22Rv1 (cell line): Measurements from ENCODE around the gene HM13.

Experiments
- H3K27ac ChIP-seq: fragments of 450-650 bp; 2 replicates; pipeline ENCODE4 v1.5.1; 2017
- ZFX ChIP-seq: fragments of 450-650 bp; IDR thresholded peaks from 2 replicates; pipeline ENCODE4 v1.6.1; 2017; ENCODE audit warnings: antibody characterized with exemption, borderline replicate concordance
- TF ChIP-seq, protein P1 (sequence below): fragments of 450-650 bp; IDR thresholded peaks from 2 replicates; pipeline ENCODE4 v1.5.1; 2017; ENCODE audit warnings: mild to moderate bottlenecking

HM13 gene

DNA sequence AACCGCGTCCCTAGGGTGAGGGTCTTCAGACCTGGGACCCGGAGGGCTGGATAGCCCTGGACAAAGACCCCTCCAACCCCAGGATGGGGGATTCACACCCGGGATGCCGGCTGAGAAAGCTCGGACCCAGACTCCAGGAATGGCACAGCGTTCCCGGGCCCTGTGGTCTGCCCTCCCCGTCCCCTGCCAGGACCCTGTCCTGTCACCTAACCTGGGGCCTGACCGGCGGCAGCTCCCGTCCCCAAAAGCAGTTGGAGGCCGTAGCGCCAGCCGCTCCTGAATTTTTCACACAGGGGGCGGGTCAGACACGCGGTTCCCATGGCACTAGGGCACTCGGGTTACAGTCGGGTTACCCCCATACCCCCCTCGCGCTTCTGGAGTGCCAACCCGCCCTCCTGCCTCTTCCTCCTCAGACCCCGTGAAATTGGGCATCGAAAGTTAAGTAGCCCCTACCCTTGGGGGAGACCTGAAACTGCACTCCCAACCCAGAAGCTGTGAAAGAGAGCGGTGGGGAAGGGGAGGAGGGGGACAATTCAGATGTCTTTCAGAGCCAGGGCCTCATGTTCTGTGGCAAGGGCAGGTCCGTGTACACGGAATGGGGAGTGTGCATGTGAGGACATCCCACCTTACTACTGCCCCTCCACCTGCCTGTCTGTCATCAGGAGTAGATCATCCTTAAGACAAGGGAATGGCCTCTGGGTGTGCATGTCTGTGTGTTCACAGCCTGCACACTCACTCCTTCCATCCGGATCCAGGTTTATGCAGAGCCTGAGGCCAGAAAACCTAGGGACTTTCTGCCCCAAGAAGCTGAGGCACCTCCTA is 38.6 kb upstream of the HM13 start:
- no peak for TF ChIP-seq ZFX
- TF ChIP-seq, protein P1, sequence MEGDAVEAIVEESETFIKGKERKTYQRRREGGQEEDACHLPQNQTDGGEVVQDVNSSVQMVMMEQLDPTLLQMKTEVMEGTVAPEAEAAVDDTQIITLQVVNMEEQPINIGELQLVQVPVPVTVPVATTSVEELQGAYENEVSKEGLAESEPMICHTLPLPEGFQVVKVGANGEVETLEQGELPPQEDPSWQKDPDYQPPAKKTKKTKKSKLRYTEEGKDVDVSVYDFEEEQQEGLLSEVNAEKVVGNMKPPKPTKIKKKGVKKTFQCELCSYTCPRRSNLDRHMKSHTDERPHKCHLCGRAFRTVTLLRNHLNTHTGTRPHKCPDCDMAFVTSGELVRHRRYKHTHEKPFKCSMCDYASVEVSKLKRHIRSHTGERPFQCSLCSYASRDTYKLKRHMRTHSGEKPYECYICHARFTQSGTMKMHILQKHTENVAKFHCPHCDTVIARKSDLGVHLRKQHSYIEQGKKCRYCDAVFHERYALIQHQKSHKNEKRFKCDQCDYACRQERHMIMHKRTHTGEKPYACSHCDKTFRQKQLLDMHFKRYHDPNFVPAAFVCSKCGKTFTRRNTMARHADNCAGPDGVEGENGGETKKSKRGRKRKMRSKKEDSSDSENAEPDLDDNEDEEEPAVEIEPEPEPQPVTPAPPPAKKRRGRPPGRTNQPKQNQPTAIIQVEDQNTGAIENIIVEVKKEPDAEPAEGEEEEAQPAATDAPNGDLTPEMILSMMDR, result no peak
- no peak overlapping the region for H3K27ac ChIP-seq

DNA sequence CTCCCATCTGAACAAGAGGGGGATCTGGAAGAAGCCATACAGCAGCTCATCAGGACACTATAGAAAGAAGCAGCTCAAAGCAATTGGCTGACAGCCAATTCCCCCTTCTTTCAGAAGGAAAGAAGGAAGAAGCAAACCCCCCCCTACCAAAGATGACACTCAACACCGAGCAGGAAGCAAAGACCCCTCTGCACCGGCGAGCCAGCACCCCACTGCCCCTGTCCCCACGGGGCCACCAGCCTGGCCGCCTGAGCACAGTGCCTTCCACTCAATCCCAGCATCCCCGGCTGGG is 38.0 kb upstream of the HM13 start:
- no peak overlapping the region for H3K27ac ChIP-seq
- TF ChIP-seq ZFX, result no peak
- TF ChIP-seq, protein P1, result no peak

DNA sequence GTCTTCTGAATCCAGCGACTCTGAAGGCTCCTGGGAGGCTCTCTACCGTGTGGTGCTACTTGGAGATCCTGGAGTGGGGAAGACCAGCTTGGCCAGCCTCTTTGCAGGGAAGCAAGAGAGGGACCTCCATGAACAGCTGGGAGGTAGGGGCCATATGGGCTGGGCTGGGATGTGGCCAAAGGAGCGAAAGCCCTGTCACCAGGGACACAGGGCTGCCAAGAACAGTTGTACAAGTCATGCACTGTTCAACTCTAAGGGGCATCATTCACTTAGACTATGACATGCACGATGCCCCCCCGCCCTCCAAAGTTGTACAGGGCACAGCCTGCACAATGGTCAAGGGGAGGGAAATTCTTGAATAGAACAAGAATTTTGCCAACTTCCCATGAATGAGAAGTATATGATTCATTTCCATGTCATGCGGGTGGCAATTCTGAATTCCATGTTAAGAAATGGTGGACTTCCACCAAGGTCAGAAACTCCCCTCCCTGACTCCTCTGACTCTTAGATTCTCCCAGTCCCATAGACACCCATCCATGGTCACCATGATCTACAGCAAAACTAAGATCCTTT is 37.5 kb upstream of the HM13 start:
- TF ChIP-seq ZFX, result no peak
- no peak overlapping the region for H3K27ac ChIP-seq

DNA sequence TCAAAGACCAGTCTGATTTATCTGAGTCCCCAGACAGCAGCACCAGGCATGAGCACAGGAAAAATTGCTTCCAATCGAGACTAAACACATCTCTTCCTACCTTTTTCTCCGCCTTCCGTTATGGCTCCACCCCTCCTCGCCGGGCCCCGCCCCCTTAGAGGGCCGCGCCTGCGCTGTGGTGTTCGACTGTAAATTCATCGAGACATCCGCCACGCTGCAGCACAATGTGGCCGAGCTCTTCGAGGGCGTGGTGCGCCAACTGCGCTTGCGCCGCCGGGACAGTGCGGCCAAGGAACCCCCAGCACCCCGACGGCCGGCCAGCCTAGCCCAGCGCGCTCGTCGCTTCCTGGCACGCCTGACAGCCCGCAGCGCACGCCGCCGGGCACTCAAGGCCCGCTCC is 30.2 kb upstream of the HM13 start:
- H3K27ac ChIP-seq, result no peak overlapping the region
- TF ChIP-seq ZFX, result no peak
- TF ChIP-seq, protein P1, result no peak

DNA sequence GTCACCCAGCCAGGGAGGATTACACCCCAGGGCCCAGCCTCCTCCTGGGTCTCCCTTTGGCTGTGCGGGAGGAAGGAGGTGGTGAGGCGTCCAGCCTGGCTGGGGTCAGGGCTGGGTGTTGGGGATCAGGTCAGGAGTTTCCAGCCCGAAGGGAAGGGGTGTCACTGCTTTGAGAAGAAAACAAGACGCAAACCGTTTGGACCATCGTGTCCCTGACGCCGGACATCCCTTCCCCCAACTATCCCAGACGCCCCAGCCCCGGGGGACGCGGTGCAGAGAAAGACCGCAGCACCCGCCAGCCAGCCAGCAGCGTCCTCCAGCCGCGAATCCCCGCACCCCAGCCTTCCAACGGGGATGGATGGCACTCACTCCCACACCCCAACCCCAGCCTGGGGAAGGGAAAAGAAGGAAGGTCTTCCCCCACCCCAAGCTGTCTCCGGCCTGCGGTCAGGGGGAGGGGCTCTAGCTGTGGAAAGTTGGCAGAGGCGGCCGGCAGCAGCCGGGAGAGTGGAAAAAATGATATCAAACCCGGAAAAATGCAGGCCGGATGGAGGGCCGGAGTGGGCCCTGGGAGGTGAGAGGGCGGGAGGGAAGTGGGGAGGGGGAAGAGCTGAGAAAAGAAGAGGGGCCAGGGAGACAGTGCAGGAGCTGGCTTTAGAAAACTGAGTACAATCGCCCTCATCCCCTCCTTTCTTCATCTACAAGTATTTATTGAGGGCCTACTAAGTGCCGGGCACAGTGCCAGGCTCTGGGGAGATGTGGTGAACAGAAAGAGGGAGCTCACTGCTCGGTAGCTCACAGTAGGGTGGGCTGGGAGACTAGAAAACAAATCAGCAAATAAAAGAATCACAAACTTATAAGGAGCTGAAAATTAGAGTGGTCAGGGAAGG is 28.5 kb upstream of the HM13 start:
- TF ChIP-seq ZFX, result no peak
- TF ChIP-seq, protein P1, result no peak

DNA sequence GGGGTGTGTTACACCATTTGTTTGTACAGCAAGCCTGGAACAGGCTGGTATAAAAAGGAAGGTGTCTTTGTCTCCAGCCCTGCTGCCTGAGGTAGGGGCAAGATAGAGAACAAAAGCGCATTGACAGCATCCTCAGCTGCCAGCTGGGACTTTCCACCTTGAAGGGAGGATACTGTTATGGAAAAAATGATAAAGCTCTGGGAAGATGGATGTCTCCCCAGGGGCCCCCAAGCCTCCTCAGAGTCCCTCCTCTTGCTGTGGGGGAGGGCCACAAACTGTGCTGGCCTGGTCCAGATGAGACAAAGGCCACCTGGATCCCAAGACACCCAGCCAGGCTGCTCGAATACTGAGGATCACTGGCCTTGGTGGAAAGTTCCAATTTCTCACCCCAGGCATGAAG is 26.1 kb upstream of the HM13 start:
- TF ChIP-seq ZFX, result no peak
- TF ChIP-seq, protein P1, result no peak
- H3K27ac ChIP-seq, result no peak overlapping the region

More for the DNA sequence above, 28.5 kb upstream of the HM13 start:
- no peak overlapping the region for H3K27ac ChIP-seq

DNA sequence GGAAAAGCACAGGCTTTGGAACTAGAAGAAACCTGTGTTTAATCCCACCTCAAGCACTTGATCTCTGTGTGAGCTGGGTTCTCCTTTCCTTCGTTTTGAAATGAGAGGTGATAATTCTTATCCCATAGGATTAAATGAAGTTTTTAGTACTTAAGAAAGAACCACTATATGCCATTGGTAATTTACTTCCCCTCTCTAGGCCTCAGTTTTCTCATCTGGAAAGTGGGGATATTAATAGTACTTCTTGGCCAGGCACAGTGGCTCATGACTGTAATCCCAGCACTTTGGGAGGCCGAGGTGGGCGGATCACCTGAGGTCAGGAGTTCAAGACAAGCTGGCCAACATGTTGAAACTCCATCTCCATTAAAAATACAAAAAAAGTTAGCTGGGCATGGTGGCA is 25.1 kb upstream of the HM13 start:
- no peak overlapping the region for H3K27ac ChIP-seq
- TF ChIP-seq ZFX, result no peak
- TF ChIP-seq, protein P1, result no peak
